Memory B cell (primary cell): ENCODE data around the gene VPS33B.

ENCODE experiments used
- ATAC-seq: fragments of 150-1000 bp; cut with Tn5 transposase; 2 replicates; pipeline ENCODE4 v1.10.0; 2021; ENCODE audit warnings: low read depth, mild to moderate bottlenecking, moderate library complexity
- DNase-seq, 2 donors: peaks; one replicate each; pipeline ENCODE4 v3.0.0; 2022; ENCODE audit warnings: low spot score in 2 of 2
- H3K27ac Mint-ChIP-seq: one replicate; pipeline ENCODE4 v1.8.0; 2022; ENCODE audit warnings: mild to moderate bottlenecking, moderate library complexity, mixed read lengths
- H3K27me3 Mint-ChIP-seq: one replicate; pipeline ENCODE4 v1.8.0; 2022; ENCODE audit warnings: mixed read lengths
- H3K36me3 Mint-ChIP-seq: one replicate; pipeline ENCODE4 v1.8.0; 2022; ENCODE audit warnings: mild to moderate bottlenecking, mixed read lengths
- H3K4me1 Mint-ChIP-seq: one replicate; pipeline ENCODE4 v1.8.0; 2022; ENCODE audit warnings: mixed read lengths
- H3K4me3 Mint-ChIP-seq: one replicate; pipeline ENCODE4 v1.8.0; 2022; ENCODE audit warnings: mild to moderate bottlenecking, moderate library complexity, mixed read lengths
- H3K9me3 Mint-ChIP-seq: one replicate; pipeline ENCODE4 v1.8.0; 2022; ENCODE audit warnings: mixed read lengths

Gene VPS33B

GRCh38 chr15:90981681-90982080, 40.7 kb downstream of the VPS33B start:
- H3K4me1 Mint-ChIP-seq = peaks cover 12% of the 10 kb centered on the region
- H3K9me3 Mint-ChIP-seq = no peaks in the 10 kb centered on the region
- ATAC-seq (peak; percentile 92), DNase-seq (peak in 1 of 2 donors; percentile 8)
- H3K4me3 Mint-ChIP-seq = peak overlapping the region; percentile 69
- no peaks in the 10 kb centered on the region for H3K27me3 Mint-ChIP-seq
- peak overlapping the region; percentile 82 for H3K27ac Mint-ChIP-seq
- peaks cover 2% of the 10 kb centered on the region for H3K36me3 Mint-ChIP-seq

DNA sequence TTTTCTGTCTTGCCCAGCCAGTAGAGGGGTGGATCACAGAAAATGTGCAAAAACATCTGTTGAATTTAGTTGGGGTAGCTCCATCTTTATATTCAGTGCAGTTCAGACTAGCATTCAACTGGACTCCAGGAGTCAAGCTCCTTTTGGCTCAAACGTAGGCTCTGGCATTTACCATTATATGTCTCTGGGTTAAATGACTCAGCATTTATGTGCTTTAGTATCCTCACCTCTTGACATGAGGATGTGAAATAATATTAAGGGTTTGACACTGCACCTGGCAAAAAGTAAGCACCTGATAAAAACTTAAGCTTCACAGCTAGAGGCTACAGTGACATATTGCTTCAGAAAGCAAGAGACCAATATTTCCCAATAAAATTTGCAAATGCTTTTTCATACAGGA, 42.8 kb downstream of the VPS33B start:
- Mint-ChIP-seq H3K4me3 (no peak overlapping the region), H3K9me3 (no peaks in the 10 kb centered on the region), H3K36me3 (peaks cover 3% of the 10 kb centered on the region), H3K27me3 (no peaks in the 10 kb centered on the region), H3K27ac (no peak overlapping the region), H3K4me1 (peaks cover 12% of the 10 kb centered on the region)
- ATAC-seq (no peak), DNase-seq (no peak)

DNA sequence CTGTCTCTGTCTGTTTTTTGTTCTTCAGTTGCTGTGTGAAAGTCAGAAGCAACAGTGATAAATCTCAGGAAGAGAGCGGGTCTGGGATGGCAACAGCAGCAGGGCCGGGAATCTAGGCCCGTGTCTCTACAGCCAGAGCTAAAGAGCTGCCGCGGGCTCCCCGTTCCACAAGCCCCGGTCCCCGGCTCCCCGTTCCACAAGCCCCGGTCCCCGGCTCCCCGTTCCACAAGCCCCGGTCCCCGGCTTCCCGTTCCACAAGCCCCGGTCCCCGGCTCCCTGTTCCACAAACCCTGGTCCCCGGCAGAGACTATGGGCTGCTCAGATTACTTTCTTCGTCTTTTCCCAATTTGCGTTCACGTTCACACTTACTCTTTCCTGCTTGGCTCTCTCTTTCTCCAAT, 48.2 kb downstream of the VPS33B start:
- ATAC-seq (no peak), DNase-seq (no peak)
- Mint-ChIP-seq H3K9me3 (no peaks in the 10 kb centered on the region), H3K4me3 (no peak overlapping the region), H3K4me1 (peaks cover 2% of the 10 kb centered on the region), H3K36me3 (peaks cover 3% of the 10 kb centered on the region), H3K27ac (no peak overlapping the region), H3K27me3 (no peaks in the 10 kb centered on the region)

- ATAC-seq = no peak
- Mint-ChIP-seq H3K27ac (no peak overlapping the region), H3K4me1 (peaks cover 2% of the 10 kb centered on the region), H3K4me3 (no peak overlapping the region), H3K27me3 (no peaks in the 10 kb centered on the region), H3K9me3 (no peaks in the 10 kb centered on the region), H3K36me3 (peaks cover 3% of the 10 kb centered on the region)
- no peak for DNase-seq
These were observed 50.3 kb downstream of the VPS33B start for GRCh38 chr15:90972133-90972532.

- H3K36me3 Mint-ChIP-seq = peaks cover 6% of the 10 kb centered on the region
These were observed 52.1 kb downstream of the VPS33B start for GRCh38 chr15:90970274-90970673.

GRCh38 chr15:90968434-90968833, 54.0 kb downstream of the VPS33B start:
- no peaks in the 10 kb centered on the region for H3K4me1 Mint-ChIP-seq
- ATAC-seq = no peak
- no peak overlapping the region for H3K4me3 Mint-ChIP-seq
- DNase-seq = no peak
- H3K27ac Mint-ChIP-seq = no peak overlapping the region
- no peaks in the 10 kb centered on the region for H3K27me3 Mint-ChIP-seq
- H3K9me3 Mint-ChIP-seq = no peaks in the 10 kb centered on the region
- H3K36me3 Mint-ChIP-seq = peaks cover 3% of the 10 kb centered on the region

More at GRCh38 chr15:90970274-90970673, 52.1 kb downstream of the VPS33B start:
- H3K27me3 Mint-ChIP-seq = no peaks in the 10 kb centered on the region
- H3K9me3 Mint-ChIP-seq = no peaks in the 10 kb centered on the region
- no peak for ATAC-seq
- H3K4me1 Mint-ChIP-seq = peaks cover 2% of the 10 kb centered on the region
- DNase-seq = no peak
- no peak overlapping the region for H3K27ac Mint-ChIP-seq
- H3K4me3 Mint-ChIP-seq = no peak overlapping the region

DNA sequence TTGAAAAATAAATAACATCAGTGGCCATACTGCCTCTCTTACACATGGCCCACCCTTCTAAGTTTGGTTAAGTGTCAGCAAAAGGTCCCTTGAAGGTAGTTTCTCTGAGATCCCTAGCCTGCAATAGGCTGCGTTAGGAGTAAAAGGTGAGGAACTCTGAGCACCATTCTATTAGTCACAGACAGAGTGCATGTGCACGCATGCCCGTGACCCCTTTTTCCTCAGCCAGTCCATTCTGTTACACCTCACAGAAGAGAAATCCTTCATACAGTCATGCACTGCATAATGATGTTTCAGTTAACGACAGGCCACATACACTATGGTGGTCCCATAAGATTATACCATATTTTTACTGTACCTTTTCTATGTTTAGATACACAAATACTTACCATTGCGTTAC, 55.2 kb downstream of the VPS33B start:
- DNase-seq (no peak), ATAC-seq (no peak)
- no peak overlapping the region for H3K27ac Mint-ChIP-seq
- no peaks in the 10 kb centered on the region for H3K9me3 Mint-ChIP-seq
- H3K27me3 Mint-ChIP-seq = no peaks in the 10 kb centered on the region
- peaks cover 7% of the 10 kb centered on the region for H3K36me3 Mint-ChIP-seq
- H3K4me3 Mint-ChIP-seq = no peak overlapping the region
- no peaks in the 10 kb centered on the region for H3K4me1 Mint-ChIP-seq

DNA sequence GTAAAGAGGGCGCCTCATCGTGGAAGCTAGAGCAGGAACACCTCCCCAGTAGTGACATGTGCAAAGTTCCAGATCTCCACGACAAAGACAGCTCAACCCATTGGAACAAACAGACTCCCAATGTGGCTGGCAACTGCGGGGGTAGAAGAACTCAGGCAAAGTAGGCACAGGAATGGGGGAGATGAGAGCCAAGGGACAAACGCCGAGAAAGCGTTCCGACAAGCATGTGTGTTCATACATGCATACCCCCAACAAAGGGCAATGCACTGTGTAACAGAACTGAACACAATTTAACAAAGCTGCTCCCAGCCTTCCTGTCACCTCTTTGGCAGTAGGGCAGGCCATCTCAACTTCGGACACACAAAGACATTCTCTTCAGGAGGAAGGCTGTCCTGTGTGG, 56.1 kb downstream of the VPS33B start:
- Mint-ChIP-seq H3K27me3 (no peaks in the 10 kb centered on the region), H3K27ac (peak overlapping the region; percentile 37), H3K4me1 (no peaks in the 10 kb centered on the region), H3K36me3 (peaks cover 10% of the 10 kb centered on the region), H3K4me3 (no peak overlapping the region), H3K9me3 (no peaks in the 10 kb centered on the region)
- ATAC-seq (no peak), DNase-seq (no peak)

- Mint-ChIP-seq H3K4me1 (no peaks in the 10 kb centered on the region), H3K4me3 (no peak overlapping the region), H3K36me3 (peaks cover 14% of the 10 kb centered on the region), H3K27me3 (no peaks in the 10 kb centered on the region), H3K9me3 (no peaks in the 10 kb centered on the region), H3K27ac (no peak overlapping the region)
- ATAC-seq (no peak), DNase-seq (no peak)
These were observed 60.4 kb downstream of the VPS33B start for GRCh38 chr15:90962021-90962420.

DNA sequence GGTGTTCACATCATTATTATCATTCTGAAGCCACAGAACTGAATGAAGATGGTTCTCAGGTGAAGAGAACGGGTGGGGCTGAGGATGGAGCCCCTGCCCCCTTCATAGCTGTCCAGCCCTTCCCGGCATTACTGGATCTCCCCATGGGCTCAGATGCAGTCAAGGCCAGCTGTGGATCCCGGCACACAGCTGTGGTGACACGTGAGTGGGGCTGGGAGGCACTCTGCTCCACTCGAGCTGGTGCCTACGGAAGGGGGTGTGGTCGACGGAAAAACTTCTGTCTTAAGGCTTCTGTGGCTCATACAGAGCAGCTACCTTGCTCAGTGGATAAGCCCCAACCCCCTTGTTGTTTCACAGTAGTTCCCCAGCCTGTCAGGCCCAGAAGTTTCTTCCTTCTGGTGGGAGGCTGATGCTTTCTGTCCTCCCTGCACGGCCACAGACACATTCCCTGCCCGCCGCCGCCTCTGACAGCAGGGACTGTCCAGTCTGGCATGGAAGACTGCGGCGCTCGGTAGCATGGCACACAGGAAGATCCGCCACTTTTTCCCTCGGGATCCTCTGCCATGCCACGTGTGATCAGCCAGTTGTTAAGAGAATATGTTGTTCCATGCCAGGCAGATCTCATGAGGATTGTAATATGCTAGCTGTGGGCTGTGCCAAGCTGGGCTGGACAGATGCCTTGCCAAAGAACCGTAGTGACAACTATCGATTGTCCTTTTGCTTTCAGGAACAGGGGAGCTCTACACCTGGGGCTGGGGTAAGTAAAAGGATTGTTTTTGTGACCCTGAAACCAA, 61.9 kb downstream of the VPS33B start:
- Mint-ChIP-seq H3K9me3 (no peaks in the 10 kb centered on the region), H3K27me3 (no peaks in the 10 kb centered on the region), H3K36me3 (peaks cover 10% of the 10 kb centered on the region), H3K27ac (no peak overlapping the region), H3K4me3 (no peak overlapping the region), H3K4me1 (no peaks in the 10 kb centered on the region)
- ATAC-seq (no peak), DNase-seq (no peak)

GRCh38 chr15:90959894-90960293, 62.5 kb downstream of the VPS33B start:
- Mint-ChIP-seq H3K9me3 (no peaks in the 10 kb centered on the region), H3K27ac (no peak overlapping the region), H3K36me3 (peaks cover 10% of the 10 kb centered on the region), H3K27me3 (no peaks in the 10 kb centered on the region), H3K4me1 (no peaks in the 10 kb centered on the region), H3K4me3 (no peak overlapping the region)
- DNase-seq (no peak), ATAC-seq (no peak)

DNA sequence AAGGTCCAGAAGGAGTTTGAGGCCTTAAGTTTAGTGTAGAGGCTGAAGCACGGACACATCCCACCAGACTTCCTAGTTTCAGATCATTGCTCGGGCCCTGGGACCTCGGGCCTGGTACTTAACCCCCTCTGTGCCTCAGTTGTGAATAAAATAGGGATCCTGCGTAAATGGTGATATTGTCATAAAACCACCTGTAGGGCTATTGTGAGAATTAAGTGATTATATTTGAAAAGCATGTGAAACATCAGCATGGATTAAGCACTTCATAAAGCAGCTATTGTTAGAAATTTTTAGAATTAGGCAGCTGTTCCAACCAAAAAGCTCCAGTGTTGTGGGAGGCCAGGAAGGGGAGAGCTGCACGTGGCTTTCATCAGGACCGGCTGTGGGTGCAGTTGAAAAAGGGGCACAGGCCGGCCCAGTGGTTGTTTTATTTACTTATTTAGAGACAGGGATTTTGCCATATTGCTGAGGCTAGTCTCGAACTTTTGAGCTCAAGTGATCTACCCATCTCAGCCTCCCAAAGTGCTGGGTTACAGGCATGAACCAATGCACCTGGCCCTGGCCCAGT, 63.3 kb downstream of the VPS33B start:
- no peaks in the 10 kb centered on the region for H3K27me3 Mint-ChIP-seq
- H3K4me1 Mint-ChIP-seq = peaks cover 2% of the 10 kb centered on the region
- no peaks in the 10 kb centered on the region for H3K9me3 Mint-ChIP-seq
- ATAC-seq (no peak), DNase-seq (no peak)
- no peak overlapping the region for H3K27ac Mint-ChIP-seq
- no peak overlapping the region for H3K4me3 Mint-ChIP-seq
- peaks cover 10% of the 10 kb centered on the region for H3K36me3 Mint-ChIP-seq

GRCh38 chr15:90957791-90958190, 64.6 kb downstream of the VPS33B start:
- Mint-ChIP-seq H3K36me3 (peaks cover 8% of the 10 kb centered on the region), H3K27ac (no peak overlapping the region)
- ATAC-seq = no peak

DNA sequence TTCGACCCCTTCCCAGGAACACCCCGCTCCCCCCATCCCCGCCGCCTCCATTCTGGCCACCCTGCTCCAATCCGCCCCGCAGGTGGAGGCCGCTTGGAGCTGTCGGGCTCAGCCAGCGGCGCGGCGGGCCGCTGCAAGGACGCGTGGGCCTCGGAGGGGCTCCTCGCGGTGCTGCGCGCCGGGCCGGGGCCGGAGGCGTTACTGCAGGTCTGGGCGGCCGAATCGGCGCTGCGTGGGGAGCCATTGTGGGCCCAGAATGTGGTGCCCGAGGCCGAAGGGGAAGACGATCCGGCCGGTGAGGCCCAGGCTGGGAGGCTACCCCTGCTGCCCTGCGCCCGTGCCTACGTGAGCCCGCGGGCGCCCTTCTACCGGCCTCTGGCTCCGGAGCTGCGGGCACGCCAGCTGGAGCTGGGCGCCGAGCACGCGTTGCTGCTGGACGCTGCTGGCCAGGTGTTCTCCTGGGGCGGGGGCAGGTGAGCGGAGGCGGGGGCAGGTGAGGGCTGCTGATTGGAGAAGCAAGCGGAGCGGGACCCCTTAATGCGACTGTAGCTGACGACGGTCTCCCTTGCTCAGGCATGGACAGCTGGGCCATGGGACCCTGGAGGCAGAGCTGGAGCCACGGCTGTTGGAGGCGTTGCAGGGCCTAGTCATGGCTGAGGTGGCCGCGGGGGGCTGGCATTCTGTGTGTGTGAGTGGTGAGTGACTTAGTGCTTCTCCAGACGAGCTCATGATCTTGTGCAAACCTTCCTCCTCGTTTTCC, 65.2 kb downstream of the VPS33B start:
- Mint-ChIP-seq H3K36me3 (peaks cover 10% of the 10 kb centered on the region), H3K27me3 (no peaks in the 10 kb centered on the region), H3K4me3 (peak overlapping the region; percentile 67), H3K4me1 (peaks cover 2% of the 10 kb centered on the region), H3K9me3 (no peaks in the 10 kb centered on the region), H3K27ac (no peak overlapping the region)
- no peak for ATAC-seq
- no peak for DNase-seq

More at GRCh38 chr15:90957791-90958190, 64.6 kb downstream of the VPS33B start:
- H3K4me1 Mint-ChIP-seq = peaks cover 2% of the 10 kb centered on the region
- no peak for DNase-seq
- H3K4me3 Mint-ChIP-seq = peak overlapping the region; percentile 67
- no peaks in the 10 kb centered on the region for H3K27me3 Mint-ChIP-seq
- H3K9me3 Mint-ChIP-seq = no peaks in the 10 kb centered on the region
